Calu3 (cell line): ENCODE measurements around the gene NDOR1. TPM values are rescaled to one million over a fixed set of nuclear protein-coding genes. Genes with fewer than 3 reads are reported as not detected.

Source experiments
- BruUV-seq: library from RNA; stranded (reverse); fragments of 400-500 nt; replicated peaks from 2 replicates; lab custom pipeline; 2021; lab: Mats Ljungman, UMichigan
- CTCF ChIA-PET: fragments of 300-600 bp; sonication (Branson Sonifier 250); formaldehyde crosslinking; loops from one replicate; lab custom pipeline; 2022; ENCODE audit warnings: antibody characterized with exemption; lab: Charles Lee
- DNase-seq: peaks from one replicate; pipeline ENCODE4 v3.0.0; 2022
- H3K27ac Mint-ChIP-seq: one replicate; pipeline ENCODE4 v1.8.0; 2022; ENCODE audit warnings: mixed read lengths; ENCODE audit not compliant: unreplicated experiment
- H3K27me3 Mint-ChIP-seq: one replicate; pipeline ENCODE4 v1.8.0; 2022; ENCODE audit warnings: mixed read lengths; ENCODE audit not compliant: unreplicated experiment
- H3K36me3 Mint-ChIP-seq: one replicate; pipeline ENCODE4 v1.8.0; 2022; ENCODE audit warnings: mild to moderate bottlenecking, moderate library complexity, mixed read lengths; ENCODE audit not compliant: insufficient read depth, unreplicated experiment
- H3K4me1 Mint-ChIP-seq: one replicate; pipeline ENCODE4 v1.8.0; 2022; ENCODE audit warnings: mild to moderate bottlenecking, low read depth, mixed read lengths; ENCODE audit not compliant: unreplicated experiment
- H3K4me3 Mint-ChIP-seq: one replicate; pipeline ENCODE4 v1.8.0; 2022; ENCODE audit warnings: mild to moderate bottlenecking, low read depth, moderate library complexity, mixed read lengths; ENCODE audit not compliant: unreplicated experiment
- H3K9me3 Mint-ChIP-seq: one replicate; pipeline ENCODE4 v1.8.0; 2022; ENCODE audit warnings: low read depth, mixed read lengths; ENCODE audit not compliant: unreplicated experiment
- intact Hi-C: fragments of 100-400 bp; cut with micrococcal nuclease; formaldehyde crosslinking; loops from one replicate; pipeline ENCODE4 v1.10.0; 2022; ENCODE audit not compliant: unreplicated experiment
- total RNA-seq: library from RNA; stranded (reverse); gene quantifications from 2 replicates; pipeline ENCODE4 v1.2.3, GENCODE V29; 2022
- TF ChIP-seq, protein P1 (sequence below): fragments of 200-600 bp; IDR thresholded peaks from one replicate; pipeline ENCODE4 v1.8.0; 2022; ENCODE audit warnings: antibody characterized with exemption; ENCODE audit not compliant: unreplicated experiment

Gene NDOR1
- total RNA-seq, 1 experiment from 2014 or later = 27.7 TPM

- TF ChIP-seq, protein P1, sequence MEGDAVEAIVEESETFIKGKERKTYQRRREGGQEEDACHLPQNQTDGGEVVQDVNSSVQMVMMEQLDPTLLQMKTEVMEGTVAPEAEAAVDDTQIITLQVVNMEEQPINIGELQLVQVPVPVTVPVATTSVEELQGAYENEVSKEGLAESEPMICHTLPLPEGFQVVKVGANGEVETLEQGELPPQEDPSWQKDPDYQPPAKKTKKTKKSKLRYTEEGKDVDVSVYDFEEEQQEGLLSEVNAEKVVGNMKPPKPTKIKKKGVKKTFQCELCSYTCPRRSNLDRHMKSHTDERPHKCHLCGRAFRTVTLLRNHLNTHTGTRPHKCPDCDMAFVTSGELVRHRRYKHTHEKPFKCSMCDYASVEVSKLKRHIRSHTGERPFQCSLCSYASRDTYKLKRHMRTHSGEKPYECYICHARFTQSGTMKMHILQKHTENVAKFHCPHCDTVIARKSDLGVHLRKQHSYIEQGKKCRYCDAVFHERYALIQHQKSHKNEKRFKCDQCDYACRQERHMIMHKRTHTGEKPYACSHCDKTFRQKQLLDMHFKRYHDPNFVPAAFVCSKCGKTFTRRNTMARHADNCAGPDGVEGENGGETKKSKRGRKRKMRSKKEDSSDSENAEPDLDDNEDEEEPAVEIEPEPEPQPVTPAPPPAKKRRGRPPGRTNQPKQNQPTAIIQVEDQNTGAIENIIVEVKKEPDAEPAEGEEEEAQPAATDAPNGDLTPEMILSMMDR = no peak
- CTCF ChIA-PET = interaction anchor here (1.1 to 1.5 kb wide), 3 partner anchors 16 to 32 kb away, joined by 3 to 4 read pairs (median 3); partner anchors contain the start of gene RNF224
- peak overlapping the region; percentile 84 for H3K27ac Mint-ChIP-seq
- H3K27me3 Mint-ChIP-seq = no peaks in the 10 kb centered on the region
- H3K4me3 Mint-ChIP-seq = peak overlapping the region; percentile 92
- intact Hi-C loops = no loop called here
- H3K36me3 Mint-ChIP-seq = peaks cover 53% of the 10 kb centered on the region
- BruUV-seq = no TSS peak
- DNase-seq = no peak
- H3K9me3 Mint-ChIP-seq = no peaks in the 10 kb centered on the region
- peaks cover 17% of the 10 kb centered on the region for H3K4me1 Mint-ChIP-seq
Observed at GRCh38 chr9:137204731-137205125, 772 bp upstream of the NDOR1 start.

DNA sequence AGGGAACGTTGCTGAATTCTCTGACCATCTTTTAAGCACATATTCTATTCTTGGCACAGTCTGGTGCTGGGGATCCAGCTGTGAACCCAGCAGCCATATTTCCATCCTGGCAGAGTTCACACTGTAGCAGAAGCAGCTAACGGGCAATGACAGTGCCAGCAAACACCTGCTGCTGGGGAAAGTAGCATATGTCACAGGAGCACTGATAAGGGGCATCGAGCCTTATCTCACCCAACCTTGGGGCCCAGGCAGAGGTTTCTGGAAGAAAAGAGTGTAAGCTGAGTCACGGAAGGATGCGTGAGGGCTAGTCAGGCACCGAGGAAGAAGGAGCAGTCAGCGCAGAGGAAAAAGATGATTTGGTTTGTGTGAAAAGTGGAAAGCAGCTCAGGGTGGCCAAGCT lies 1.1 kb downstream of the NDOR1 start:
- Mint-ChIP-seq H3K4me1 (peaks cover 17% of the 10 kb centered on the region), H3K36me3 (peaks cover 45% of the 10 kb centered on the region), H3K27me3 (no peaks in the 10 kb centered on the region), H3K27ac (peak overlapping the region; percentile 84), H3K4me3 (peak overlapping the region; percentile 92), H3K9me3 (no peaks in the 10 kb centered on the region)
- TF ChIP-seq, protein P1 = no peak
- intact Hi-C loops = no loop called here
- BruUV-seq = no TSS peak
- DNase-seq = no peak
- CTCF ChIA-PET = no interaction called here

DNA sequence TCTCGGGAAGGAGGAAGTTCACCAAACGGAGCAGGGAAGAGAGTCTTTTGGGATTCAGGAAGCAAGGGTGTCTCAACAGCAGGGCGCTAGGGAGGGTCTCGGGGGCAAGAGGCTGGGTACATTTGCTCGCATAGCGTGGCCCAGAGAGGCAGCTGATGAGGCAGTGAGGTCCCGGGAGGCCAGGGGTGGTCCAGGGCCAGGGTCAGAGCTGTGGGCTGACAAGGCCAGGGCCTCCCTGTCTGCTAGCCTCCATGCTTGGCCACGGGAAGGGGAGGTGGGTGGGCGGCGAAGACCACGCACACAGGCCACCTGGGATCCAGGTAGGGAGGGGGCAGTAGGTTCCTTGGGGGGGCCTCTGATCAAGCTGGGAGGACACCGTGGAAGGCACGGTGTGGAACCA lies 6.0 kb downstream of the NDOR1 start:
- intact Hi-C loops = no loop called here
- CTCF ChIA-PET = no interaction called here
- no peaks in the 10 kb centered on the region for H3K27me3 Mint-ChIP-seq
- H3K4me3 Mint-ChIP-seq = no peak overlapping the region
- TF ChIP-seq, protein P1 = no peak
- H3K9me3 Mint-ChIP-seq = no peaks in the 10 kb centered on the region
- BruUV-seq = no TSS peak
- H3K4me1 Mint-ChIP-seq = peaks cover 12% of the 10 kb centered on the region
- peaks cover 30% of the 10 kb centered on the region for H3K36me3 Mint-ChIP-seq
- no peak overlapping the region for H3K27ac Mint-ChIP-seq
- no peak for DNase-seq

DNA sequence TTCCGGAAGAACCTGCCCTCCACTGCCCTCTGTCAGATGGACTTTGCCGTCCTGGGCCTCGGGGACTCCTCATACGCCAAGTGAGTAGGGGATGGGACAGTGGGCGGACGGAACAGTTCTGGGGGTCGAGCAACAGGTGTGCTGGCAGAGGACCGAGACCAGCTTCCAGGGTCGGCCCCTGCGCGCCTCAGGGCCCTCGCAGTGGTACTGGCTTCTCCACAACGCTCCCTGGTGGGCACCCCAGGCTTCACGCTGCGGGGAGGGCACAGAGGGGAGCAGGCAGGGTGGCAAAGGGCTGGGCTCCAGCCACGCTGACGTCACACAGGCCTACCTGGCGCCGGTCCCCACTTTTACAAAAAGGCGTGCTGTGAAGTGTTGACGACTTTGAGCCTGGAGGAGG lies 7.0 kb downstream of the NDOR1 start:
- intact Hi-C loops = no loop called here
- no peaks in the 10 kb centered on the region for H3K27me3 Mint-ChIP-seq
- peaks cover 29% of the 10 kb centered on the region for H3K36me3 Mint-ChIP-seq
- no TSS peak for BruUV-seq
- CTCF ChIA-PET = no interaction called here
- DNase-seq = no peak
- TF ChIP-seq, protein P1 = no peak
- peaks cover 2% of the 10 kb centered on the region for H3K4me1 Mint-ChIP-seq
- H3K27ac Mint-ChIP-seq = no peak overlapping the region
- no peak overlapping the region for H3K4me3 Mint-ChIP-seq
- H3K9me3 Mint-ChIP-seq = no peaks in the 10 kb centered on the region
